HT-29 (cell line): ENCODE data around the gene WDR77. TPM values are rescaled to one million over a fixed set of nuclear protein-coding genes. Genes with fewer than 3 reads are reported as not detected.

ENCODE experiments used
- DNase-seq: peaks from one replicate; pipeline ENCODE4 v3.0.0-alpha.2; 2015; ENCODE audit warnings: low spot score
- total RNA-seq: library from RNA; depleted of rRNA; stranded (reverse); fragments of >200 nt; shearing (Covaris generic); gene quantifications from 2 replicates; pipeline ENCODE4 v1.2.3, GENCODE V29; 2014; rRNA removed

WDR77 gene
- total RNA-seq: 63.9 and 70.0 TPM in 2 replicates

DNA sequence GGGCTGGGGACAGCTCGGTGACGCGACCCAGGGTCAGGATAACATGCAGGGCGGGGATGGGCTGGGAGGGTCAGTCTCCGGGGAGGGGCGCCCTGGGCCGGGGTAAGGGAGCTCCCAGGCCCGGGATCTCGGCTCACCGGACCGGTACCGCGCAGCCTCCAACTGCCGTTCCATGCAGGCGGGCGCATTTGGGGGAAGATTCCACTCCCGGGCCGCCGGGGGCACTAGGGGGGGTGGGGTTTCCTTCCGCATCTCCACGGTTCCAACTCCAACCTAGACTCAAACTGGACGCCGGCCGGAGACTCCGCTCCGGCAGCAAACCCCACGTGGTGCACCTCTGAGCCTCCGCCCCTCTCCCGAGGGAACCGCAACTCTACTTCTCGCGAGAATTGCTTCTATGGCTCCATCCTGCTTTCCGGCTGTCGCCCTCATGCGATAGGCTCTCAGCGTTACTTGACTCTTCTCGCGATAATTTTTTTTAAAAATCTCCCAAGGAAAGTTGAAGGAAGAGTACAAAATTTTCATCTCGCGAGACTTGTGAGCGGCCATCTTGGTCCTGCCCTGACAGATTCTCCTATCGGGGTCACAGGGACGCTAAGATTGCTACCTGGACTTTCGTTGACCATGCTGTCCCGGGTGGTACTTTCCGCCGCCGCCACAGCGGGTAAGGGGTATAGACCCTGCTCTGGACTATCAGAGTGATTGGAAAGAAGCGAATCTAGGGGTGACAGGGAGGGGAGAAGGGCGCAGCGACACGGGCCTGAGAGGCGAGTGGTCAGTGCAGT, at the start of gene WDR77, which contains the start of gene ATP5PB:
WDR77 (minus strand) TSS at position 339 of the 785 bp plus-strand sequence; CDS start at position 252, 87 bp downstream.
ATP5PB (plus strand) TSS at position 547 of the 785 bp plus-strand sequence; CDS start at position 625, 78 bp downstream.
- DNase-seq: peak; percentile 98

- no peak for DNase-seq
These were observed 48.5 kb upstream of the WDR77 start for GRCh38 chr1:111497592-111497991.

GRCh38 chr1:111496398-111496797, 47.3 kb upstream of the WDR77 start:
- no peak for DNase-seq

DNA sequence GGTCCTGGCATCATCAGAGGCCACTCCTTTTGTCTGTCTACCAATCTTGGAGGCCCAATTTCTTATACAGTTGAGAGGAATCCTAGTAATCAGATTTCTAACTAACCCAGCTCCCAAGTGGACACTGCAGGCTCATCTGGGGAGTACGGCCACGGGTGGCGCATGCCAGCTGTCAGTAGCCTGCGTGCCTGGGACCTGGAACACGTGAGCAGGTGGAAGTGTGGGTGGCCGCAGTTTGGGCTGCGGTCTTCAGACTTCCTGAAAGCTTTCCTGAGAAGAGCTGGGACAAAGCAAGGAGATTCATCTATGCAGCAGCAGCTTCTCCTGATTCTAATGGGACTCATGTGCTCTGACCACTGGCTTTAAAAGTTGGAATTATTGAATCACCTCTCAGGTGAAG, 42.0 kb upstream of the WDR77 start:
- no peak for DNase-seq

DNA sequence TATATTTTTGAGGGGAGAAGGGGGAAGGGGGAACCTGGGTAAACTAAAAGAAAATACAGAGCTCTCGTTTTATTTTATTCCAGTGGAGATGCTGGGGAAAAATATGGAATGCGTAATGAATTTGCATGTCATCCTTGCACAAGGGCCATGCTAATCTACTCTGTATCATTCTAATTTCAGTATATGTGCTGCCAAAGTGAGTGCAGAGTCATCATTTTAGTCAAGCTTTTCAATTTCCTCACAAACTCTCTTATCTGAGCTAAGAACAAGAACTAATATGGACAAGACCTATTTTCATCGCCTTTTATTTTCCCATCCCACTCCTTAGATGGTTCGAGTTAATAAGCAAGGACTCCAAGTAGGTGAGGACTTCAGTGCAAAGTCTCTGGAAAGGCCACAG, 41.2 kb upstream of the WDR77 start:
- DNase-seq: no peak

DNA sequence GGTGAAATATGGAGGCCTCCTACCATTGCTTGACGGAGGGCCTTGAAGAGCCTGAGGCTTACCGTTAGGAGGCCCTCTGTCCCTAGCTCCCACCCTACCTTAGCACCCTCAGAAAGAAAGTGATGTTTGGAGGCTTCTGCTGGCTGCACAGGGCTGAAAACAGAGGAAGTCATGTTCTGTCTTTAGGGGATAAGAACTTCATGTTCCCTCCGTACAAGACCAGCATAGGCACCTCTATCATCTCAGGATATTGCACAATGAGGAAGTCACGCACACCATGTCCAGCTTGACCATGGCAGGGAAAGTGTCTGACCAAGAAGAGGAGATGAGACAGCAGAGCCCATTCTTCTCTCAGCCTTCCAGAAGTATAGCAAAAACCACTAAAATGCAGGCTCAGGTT, 40.5 kb upstream of the WDR77 start:
- DNase-seq: no peak

GRCh38 chr1:111488669-111489068, 39.6 kb upstream of the WDR77 start:
- no peak for DNase-seq

DNA sequence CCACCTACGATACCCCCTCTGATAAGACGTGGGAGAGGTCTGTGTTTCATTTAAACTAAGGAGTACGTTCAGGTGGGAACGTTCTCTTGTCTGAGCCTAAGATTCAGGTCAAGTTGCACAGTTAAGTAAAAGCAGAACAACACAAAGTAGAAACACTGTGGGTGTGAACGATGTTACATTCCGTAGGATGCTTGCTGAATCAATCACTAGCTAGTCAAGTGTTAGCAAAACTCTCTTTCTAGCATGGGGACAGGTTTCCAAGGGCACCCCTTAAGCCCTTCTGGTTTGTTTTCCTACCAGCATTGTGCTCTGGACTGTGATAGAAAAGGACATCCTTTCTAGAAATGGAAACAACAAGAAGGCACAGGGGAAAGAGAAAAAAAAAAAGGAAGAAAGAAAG, 38.1 kb upstream of the WDR77 start:
- DNase-seq: no peak

DNA sequence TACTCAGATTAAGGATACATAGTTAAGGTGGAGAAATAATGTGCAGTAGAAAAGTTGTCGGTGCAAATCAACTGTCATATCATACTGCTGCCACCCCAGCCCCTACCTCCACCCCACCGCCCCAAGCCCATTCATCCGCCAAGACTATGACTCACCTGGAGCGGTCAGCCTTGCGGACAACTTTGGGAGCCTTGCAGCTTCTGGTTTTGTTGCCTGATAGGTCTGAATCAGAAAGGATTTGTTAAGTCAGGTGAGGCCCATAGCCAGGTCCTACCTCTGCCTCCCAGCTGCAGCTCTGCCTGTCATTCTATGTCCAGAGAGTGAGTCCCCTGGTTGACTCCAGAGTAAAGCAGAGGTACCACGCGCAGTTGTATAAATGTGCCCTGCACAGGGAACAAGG, 37.4 kb upstream of the WDR77 start:
- no peak for DNase-seq

GRCh38 chr1:111484391-111485026, 35.5 kb upstream of the WDR77 start:
- no peak for DNase-seq

DNA sequence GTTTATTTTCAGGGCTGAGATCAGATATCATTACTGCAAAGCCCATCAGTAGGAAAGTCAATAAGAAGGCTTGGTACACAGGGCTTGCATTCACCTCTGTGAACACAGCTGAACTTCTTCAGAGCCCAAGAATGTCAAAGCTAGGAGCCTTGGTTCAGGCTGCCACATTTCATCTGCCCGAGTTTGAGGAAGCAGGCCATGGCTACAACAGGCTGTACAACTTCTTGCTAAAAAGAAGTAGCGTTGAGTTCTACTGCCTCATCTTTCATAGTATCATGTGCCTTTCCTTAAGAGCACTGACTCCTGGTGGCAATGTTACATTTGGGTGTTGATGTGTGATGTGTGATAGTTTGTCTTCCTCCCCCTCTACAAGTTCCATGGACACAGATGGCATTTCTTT, 34.8 kb upstream of the WDR77 start:
- DNase-seq: no peak

GRCh38 chr1:111483166-111483565, 34.1 kb upstream of the WDR77 start:
- no peak for DNase-seq

- peak; percentile 79 for DNase-seq
These were observed 32.5 kb upstream of the WDR77 start for GRCh38 chr1:111481387-111482221.

GRCh38 chr1:111480674-111481073, 31.6 kb upstream of the WDR77 start:
- no peak for DNase-seq

- DNase-seq: no peak
These were observed 27.8 kb upstream of the WDR77 start for GRCh38 chr1:111476761-111477309.

DNA sequence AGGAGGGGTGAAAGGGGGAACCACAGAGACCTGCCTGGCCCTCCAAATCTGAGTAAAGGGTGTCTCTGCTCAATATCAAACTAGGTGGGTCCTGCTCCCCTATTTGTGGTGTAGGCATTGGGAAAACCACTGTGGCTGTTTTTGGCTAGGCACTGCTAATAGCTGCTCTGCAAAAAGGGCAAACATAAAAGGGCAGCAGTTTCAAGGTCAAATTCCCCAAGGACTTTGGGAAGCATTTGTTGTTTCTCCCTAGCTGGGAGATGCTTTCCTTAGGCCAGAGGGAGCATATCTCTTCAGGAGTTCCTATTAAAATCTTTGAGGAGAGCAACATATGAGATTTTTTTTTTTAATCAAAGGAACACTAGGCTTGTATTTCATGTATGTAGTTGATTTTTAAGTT, 27.2 kb upstream of the WDR77 start:
- no peak for DNase-seq

- no peak for DNase-seq
These were observed 26.6 kb upstream of the WDR77 start for GRCh38 chr1:111475701-111476100.

DNA sequence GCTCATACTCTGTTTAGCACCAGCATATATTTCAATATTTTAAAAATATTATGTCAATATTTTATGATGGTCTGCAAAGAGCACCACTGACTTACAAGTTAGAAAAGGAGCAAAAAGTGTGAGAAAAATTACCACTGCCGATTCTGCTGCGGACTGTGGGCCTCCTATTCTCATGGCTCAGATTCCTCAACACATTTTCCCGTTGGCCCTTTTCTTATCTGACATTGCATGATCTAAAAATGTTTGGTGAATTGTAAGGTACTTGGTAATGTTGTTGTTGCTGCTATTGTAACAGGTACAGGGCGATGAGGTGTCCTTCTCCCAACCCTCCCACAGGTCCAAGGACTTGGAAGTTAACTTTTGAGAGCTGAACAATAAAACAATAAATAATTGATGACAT, 25.5 kb upstream of the WDR77 start:
- DNase-seq: no peak

DNA sequence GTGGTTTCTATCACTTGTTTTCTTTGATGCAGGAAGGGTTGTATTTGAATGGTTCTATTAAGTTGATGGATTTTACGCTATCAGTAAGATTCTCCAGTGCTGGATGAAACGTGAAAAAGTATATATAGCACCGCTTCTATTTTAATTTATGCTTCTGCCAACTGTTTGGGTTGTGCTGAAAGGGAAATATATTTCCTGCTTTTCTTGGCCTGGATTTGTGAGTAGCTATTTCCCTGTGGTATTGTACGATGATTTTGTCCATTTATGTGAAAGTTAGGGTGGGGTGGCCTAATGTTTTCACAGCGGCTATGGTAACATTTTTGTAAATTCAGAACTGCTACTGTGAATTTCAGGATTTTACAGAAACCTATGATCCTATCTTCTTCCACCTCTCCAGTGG, 25.1 kb upstream of the WDR77 start:
- no peak for DNase-seq

DNA sequence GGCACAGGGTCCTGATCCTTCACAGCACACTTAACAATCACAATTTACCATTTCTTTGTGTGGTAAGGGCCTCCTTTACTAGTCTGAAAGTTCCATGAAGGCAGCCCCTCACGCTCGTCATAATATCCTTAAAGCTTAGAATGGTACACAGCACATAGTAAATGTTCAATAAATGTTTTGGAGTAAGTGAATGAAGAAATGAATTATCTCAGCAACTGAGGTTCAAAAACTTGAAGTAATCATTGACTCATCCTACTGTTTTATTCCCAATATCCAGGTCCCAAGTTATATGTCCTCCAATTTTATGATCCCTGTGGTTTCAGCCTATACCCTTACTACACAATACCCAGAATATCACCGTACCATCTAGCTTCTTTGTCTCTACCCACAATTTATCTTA, 22.5 kb upstream of the WDR77 start:
- no peak for DNase-seq

DNA sequence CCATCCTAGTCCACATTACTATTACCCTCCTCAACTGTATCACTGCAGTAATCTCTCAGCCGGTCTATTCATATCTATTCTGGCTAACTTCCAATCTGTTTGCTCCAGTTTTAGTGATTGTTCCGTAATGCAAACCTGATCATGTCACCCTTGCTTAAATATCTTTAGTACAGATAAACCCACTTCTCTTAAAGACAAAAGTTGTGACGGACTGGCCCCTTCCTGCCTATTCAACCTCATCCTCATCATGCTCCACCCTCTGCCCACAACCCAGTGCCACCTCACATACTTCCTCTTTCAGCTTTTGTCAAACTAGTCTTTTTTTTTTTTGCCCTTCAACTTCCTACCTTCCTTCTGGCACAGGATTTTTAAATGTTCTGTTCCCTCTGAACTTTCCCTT, 22.0 kb upstream of the WDR77 start:
- DNase-seq: no peak

GRCh38 chr1:111470596-111470995, 21.5 kb upstream of the WDR77 start:
- DNase-seq: no peak
